ENCODE data around the gene CBX8. TPM values are rescaled to one million over a fixed set of nuclear protein-coding genes. Genes with fewer than 3 reads are reported as not detected.

CBX8 gene
- total RNA-seq, 1 donor from 2014 or later: 9.4 TPM

DNA sequence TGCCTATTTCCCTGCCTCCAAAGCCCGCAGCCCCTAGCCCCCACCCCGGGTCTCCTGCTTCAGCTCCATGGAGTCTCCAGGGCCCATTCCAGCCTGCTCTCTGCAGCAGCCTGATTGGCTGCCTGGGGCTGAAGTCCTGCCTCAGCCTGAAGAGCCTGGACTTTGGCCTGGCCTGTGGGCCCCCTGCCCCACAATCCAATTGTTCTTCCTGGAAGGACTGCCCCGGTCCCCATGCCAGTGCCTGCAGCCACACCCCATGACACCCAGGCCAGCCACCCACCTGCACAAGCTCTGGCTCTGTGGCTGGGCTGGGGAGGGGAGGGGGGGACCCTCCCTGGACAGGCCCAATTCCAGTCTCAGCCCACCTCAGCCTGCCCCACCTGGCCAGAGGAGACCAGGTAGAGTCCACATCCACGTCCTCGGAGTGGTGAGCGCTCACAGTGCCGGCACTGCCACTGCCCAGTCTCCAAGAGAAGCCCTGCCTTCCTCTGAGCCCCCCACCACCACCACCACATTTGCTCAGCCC is 53.9 kb downstream of the CBX8 start:
- Mint-ChIP-seq H3K27ac (no peak overlapping the region), H3K27me3 (peaks cover 39% of the 10 kb centered on the region), H3K4me3 (no peak overlapping the region), H3K36me3 (ENCODE audit: low read depth) (no peaks in the 10 kb centered on the region), H3K4me1 (peaks cover 13% of the 10 kb centered on the region), H3K9me3 (no peaks in the 10 kb centered on the region)
- no peak for DNase-seq
- intact Hi-C loops (cut with micrococcal nuclease): loop anchor here (2.0 kb wide), 1 partner anchor 250 kb away; no protein-coding TSS in a partner anchor

DNA sequence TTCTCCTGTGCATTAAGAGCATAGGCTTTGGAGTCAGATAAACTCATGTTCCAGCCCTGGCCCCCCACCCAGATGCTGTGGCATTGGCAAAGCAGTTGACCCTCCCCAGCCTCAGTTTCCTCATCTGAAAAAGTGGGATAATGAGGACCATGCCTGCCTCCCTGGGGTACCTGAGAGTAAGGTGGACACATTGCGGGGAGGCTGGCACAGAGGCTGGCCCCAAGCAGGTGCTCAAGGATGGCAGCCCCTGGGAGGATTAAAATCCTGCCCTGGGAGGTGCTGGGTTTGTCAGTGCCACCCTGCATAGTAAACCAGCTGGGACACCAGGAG is 54.3 kb downstream of the CBX8 start:
- peaks cover 35% of the 10 kb centered on the region for H3K27me3 Mint-ChIP-seq
- H3K36me3 Mint-ChIP-seq (ENCODE audit: low read depth): no peaks in the 10 kb centered on the region
- H3K4me1 Mint-ChIP-seq: peaks cover 10% of the 10 kb centered on the region
- no peaks in the 10 kb centered on the region for H3K9me3 Mint-ChIP-seq
- no peak overlapping the region for H3K27ac Mint-ChIP-seq
- intact Hi-C loops (cut with micrococcal nuclease): loop anchor here (2.0 kb wide), 1 partner anchor 250 kb away; no protein-coding TSS in a partner anchor
- no peak for DNase-seq
- no peak overlapping the region for H3K4me3 Mint-ChIP-seq

Other genes starting within 250 kb of the CBX8 start
- gene RBFOX3, start 186.0 kb downstream of the CBX8 start, total RNA-seq: not detected in 2 replicates
- gene ENPP7, start 66.1 kb downstream of the CBX8 start, total RNA-seq: 0.09 TPM in 1 of 2 replicates, not detected in the other
- gene CBX2, start 18.9 kb downstream of the CBX8 start, total RNA-seq: 7.5 and 8.2 TPM in 2 replicates
- gene CBX4, start 42.4 kb upstream of the CBX8 start, total RNA-seq: 18.5 and 19.4 TPM in 2 replicates
- gene TBC1D16, start 238.8 kb upstream of the CBX8 start, total RNA-seq: 1.4 and 1.9 TPM in 2 replicates
- gene CCDC40, start 239.6 kb upstream of the CBX8 start, total RNA-seq: 0.37 and 0.54 TPM in 2 replicates

Measured in activated CD4-positive, alpha-beta T cell treated with anti-CD3 and anti-CD28 coated beads, Interleukin-2, amount 10 ng/mL, durations not matched to agents 24 days and 14 days (primary cell).